Stimulated activated CD4-positive, alpha-beta T cell treated with anti-CD3 and anti-CD28 coated beads, Interleukin-12 subunit alpha, Interleukin-12 subunit beta, amount 100 ng/mL, for 4 hours (primary cell): ENCODE results near the gene PRKCQ.

Source experiments
- DNase-seq: peaks from one replicate; pipeline ENCODE4 v3.0.0-alpha.2; 2020

The PRKCQ gene

DNA sequence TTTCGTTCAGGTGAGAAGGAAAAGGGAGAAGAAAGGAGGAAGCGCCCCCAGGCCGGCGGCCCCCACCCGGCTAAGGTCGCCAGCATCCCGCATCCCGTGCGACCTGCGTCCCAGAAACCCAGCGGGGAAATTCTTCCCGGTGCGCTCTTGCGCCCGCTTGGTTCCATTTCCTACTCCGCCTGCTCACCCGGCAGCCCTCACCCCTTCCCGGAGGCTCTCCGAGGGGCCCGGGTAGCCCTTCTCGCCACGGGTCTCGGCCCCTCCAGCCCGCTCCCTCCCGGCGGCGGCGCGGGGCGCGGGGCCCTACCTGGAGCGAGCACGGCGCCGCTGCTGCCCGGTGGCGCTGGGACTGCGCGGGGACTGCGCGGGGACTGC lies at the start of gene PRKCQ:
TSS of gene PRKCQ (minus strand) at position 373 of the 375 bp plus-strand sequence. CDS start 65,141 bp downstream, outside the sequence.
- DNase-seq, result no peak

DNA sequence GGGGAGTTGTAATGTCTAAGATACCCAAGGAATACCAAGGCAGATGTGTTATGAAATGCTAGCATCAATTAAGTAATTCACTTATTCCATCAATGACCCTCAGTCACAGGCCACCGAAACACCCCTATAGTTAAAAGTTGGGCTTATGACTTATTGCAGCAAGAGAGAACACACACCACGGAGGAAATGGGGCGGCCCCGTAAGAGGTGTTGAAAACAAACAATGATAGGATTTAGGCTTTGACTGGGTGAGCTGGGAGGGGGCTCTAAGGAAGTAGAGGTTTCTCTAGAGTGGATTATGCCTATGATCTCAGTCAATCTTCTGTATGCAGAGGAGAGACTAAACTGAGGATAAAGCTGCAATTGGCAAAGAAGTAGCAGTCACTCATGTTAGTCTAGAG lies 45.4 kb upstream of the PRKCQ start:
- DNase-seq, result no peak

DNA sequence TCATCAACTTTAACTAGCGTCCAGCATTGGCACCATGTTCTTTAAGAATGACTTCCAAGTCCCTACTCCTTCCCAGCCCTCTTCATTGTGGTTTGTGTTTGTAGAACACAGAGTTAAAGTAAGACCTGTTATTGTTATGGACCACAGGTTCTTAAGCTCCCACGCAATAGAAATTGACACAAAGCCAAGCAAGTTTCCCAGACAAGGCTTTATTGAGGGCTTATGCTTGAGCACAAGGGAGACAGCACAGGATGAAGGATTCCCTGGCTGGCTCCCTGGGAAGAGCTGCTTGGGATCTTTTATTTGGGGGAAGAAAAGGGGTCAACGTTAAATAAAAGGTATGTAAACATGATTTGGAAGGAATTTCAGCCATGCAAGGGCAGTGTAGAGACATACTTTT lies 44.3 kb upstream of the PRKCQ start:
- DNase-seq, result no peak

GRCh38 chr10:6622921-6623320 lies 42.8 kb upstream of the PRKCQ start:
- DNase-seq, result no peak

DNA sequence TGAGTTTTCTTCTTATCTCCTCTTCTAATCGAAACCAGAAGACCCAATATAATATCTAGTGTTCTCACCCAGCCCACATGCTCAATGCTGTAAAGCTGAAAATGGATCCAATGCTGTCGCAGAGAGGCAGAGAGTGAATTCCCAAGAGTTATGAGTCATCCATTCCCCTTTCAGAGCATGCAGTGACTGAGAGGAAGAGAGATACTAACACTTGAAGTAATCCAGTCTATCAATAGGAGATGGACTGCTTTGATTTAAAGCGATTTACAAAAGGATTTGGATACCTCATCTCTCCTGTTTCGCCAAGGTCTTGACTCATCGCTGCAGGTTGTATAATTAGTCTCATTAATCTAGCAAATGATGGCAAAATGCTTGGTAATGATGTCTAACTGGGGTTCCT lies 41.5 kb upstream of the PRKCQ start:
- DNase-seq, result no peak

GRCh38 chr10:6619660-6620059 lies 39.6 kb upstream of the PRKCQ start:
- no peak for DNase-seq

- DNase-seq, result no peak
Observed at GRCh38 chr10:6618340-6618739, 38.3 kb upstream of the PRKCQ start.

GRCh38 chr10:6617309-6618076 lies 37.4 kb upstream of the PRKCQ start:
- DNase-seq, result no peak

DNA sequence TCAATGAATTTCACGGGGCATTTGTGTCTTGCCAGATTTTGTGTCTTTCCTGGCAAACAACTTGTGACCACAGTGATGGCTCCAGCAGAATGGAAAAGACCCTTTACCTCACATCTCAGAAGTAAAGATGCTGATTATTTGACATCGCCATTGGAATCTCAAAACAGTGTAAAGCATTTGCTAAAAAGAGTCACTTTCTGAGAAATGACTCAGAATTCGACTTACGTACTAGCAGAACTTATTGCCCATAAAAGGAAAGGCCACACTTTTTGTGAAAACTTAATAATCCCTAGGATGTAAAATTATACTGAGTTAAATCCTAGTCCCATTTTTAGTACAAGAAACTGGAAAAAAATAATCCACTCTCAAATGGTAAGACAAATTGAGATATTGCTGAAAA lies 35.9 kb upstream of the PRKCQ start:
- DNase-seq, result no peak

- no peak for DNase-seq
Observed at GRCh38 chr10:6612371-6612770, 32.3 kb upstream of the PRKCQ start.

DNA sequence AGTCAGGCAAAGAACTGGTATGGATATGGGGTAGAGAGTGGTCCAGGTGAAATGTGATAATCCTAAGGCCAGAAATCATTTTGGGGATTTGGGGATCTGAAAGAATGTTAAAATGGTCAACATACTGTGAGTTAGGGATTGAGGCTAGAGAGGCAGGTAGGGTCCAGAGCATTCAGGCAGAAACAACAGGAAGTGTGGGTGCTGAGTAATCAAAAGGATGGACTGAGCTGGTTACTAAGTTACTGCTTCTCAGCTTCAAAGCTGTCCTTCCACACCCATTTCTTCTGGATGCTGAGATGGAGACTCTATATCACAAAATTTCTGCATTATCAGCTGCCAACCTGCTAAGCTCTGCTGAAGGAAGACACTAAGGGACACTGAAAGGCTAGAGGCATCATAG lies 30.6 kb upstream of the PRKCQ start:
- DNase-seq, result no peak

DNA sequence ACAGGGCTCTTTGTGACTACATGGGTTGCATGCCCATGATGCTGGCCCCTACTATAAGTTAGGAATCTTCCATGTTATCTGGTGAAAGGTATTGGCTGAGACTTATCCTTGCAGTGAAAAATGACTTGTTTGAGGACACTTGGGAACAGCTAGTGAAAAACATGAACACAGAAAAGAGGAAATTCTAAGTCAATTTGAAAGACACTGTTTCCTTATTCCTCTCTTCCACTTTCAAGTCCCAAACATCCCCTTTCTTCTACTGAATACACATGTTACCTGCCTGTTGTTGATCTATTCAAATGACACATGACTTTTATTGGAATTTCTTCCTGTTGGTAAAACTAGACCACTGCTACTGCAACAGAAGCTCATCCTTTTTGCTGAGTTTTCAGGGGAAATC lies 29.5 kb upstream of the PRKCQ start:
- no peak for DNase-seq

DNA sequence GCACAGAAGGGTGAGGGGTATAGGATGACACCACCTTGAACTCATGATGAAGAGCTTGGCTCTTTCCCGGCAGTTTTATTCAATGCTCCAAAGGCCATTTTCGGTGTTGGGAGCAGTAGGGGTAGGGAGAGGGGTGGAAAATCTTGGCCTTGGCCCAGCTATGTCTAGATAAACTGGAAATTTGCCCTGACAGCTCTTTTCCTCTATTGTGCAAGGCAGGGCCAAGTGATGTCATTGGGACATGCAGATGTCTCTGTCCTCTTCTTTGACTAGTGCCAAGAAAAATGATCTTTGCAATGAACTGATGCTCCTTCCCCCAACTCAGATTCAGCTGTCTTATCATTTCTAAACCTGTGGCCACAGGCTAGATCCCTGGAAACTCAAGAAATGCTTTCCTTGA lies 27.7 kb upstream of the PRKCQ start:
- DNase-seq, result no peak

DNA sequence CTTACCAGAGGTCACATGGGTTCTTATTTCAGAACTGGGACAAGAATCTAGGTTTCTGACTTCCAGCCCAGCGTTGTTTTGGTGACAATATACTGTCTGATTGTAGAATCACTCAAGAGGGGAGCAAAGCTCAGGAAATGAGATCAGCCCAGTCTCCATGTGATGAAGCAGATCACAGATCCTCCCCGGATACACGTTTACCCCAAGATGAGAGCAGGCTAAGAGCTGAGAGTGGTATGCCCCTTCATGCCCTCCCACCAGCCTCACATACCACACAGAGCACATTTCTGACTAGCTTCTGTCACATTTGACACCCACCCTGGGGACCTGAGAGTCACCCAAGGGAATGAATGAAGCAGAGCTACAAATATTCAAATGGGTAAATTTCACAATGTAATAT lies 27.1 kb upstream of the PRKCQ start:
- DNase-seq, result peak; percentile 32

GRCh38 chr10:6603142-6604125 lies 23.4 kb upstream of the PRKCQ start:
- DNase-seq, result no peak

DNA sequence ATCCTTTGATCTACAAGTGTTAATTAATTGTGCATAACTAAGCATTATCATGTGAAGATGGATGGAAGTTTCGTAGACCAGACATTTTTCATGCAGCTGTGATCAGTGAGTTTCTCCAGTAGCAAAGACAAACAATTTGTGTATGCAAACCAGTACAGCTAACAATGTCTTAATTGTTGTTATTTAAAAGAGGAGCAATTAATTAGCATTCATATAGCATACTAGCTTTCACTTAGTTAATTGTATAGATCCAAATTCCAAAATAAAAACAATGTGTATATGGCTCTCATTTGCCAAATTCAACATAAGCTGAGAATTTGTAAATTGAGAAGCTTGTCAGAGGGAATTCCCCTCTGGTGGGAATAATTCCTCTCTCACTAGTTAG lies 22.6 kb upstream of the PRKCQ start:
- DNase-seq, result no peak

GRCh38 chr10:6602026-6602699 lies 22.1 kb upstream of the PRKCQ start:
- DNase-seq, result no peak

GRCh38 chr10:6601246-6601805 lies 21.2 kb upstream of the PRKCQ start:
- DNase-seq, result no peak

DNA sequence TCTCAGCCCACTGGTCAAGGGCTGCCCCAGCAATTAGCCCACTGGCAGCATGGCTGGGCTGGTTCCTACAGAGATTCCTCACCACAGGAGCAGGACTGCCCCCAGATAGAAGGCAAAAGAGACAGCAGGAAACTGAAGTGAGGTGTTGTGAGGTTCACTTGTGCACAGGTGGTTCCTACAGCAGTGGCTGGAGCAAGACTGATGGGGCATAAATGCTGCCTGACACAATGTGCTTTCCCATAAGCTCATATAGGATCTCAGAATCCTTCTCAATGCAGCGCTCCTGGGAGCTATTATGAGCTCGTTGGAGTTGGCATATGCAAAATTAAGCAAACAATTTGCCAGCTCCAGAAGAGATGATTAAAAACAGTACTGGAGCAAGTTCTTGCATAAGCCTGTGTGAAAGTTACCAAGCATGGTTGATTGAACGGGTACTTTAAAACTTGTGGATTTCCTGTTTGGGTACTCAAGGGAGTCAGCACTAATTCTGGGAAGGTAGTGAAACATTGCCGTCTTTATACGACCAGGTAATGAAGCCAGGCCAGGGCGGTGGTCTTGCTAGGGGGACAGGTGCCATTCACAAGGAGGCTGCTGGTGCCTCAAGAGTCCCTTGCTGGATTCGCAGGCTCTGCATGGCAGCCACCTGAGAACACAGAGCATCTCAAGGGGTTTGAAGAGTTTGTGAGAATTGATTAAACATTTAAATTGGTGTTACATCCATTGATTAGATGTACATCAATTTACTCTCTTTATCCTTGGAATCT lies 20.3 kb upstream of the PRKCQ start:
- no peak for DNase-seq

DNA sequence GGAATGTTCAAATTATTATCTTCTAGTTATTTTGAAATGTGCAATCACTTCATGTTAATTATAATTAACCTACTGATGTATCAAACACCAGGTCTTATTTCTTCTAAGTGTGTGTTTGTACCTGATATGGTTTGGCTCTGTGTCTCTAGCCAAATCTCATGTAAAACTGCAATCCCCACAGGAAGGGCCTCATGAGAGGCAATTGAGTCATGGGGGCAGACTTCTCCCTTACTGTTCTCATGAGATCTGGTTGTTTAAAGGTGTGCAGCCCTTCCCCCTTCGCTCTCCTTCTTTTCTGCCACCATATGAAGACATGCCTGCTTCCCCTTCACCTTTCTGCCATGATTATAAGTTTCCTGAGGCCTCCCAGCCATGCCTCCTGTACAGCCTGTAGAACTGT lies 18.6 kb upstream of the PRKCQ start:
- DNase-seq, result no peak

DNA sequence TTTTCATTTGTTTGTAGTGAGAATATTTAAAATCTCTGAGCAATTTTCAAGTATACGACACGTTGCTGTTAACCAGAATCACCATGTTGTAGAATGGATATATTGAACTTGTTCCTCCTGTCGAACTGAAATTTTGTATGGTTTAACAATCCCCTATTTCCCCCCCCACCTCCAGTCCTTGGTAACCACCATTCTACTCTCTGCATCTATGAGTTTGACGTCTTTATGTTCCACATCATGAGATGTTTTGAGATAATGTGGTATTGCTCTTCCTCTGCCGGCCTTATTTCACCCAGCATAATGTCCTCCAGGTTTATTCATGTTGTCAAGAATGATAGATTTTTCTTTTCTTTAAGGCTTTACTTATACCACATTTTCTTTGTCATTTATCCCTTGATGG lies 17.4 kb upstream of the PRKCQ start:
- DNase-seq, result no peak

GRCh38 chr10:6595499-6595898 lies 15.4 kb upstream of the PRKCQ start:
- DNase-seq, result no peak
